Measurements from ENCODE around the gene RCVRN.

DNA sequence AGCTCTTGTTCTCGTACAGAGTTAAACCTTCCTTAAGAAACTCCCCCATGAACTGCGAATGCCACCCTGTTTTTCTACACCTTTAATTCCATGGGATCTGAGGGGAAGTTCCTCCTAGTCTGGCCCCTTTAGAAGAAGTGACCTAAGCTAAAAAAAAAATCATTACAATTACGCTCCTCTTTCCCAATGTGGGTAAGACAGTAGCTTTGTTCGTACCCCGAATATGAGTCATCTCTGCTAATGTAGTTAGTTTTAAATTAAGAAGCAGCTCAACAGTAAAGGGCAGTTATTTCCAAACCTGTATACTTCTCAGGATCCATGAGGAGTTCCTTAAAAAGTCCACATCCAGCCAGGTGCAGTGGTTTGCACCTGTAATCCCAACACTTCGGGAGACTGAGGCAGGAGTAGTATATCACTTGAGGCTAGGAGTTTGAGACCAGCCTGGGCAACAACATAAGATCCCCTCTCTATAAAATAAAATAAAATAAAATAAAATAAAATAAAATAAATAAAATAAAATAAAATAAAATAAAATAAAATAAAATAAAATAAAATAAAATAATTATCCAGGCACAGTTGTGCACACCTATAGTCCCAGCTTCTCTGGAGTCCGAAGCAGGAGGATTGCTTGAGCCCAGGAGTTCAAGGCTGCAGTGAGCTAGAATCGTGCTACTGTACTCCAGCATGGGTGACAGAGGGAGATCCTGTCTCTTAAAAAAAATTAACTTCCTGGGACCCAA, 26.1 kb downstream of the RCVRN start:
- no peak for TF ChIP-seq POLR2A (IDR thresholded peaks at IDR 0.05)
- TF ChIP-seq, protein P1, sequence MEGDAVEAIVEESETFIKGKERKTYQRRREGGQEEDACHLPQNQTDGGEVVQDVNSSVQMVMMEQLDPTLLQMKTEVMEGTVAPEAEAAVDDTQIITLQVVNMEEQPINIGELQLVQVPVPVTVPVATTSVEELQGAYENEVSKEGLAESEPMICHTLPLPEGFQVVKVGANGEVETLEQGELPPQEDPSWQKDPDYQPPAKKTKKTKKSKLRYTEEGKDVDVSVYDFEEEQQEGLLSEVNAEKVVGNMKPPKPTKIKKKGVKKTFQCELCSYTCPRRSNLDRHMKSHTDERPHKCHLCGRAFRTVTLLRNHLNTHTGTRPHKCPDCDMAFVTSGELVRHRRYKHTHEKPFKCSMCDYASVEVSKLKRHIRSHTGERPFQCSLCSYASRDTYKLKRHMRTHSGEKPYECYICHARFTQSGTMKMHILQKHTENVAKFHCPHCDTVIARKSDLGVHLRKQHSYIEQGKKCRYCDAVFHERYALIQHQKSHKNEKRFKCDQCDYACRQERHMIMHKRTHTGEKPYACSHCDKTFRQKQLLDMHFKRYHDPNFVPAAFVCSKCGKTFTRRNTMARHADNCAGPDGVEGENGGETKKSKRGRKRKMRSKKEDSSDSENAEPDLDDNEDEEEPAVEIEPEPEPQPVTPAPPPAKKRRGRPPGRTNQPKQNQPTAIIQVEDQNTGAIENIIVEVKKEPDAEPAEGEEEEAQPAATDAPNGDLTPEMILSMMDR (IDR thresholded peaks at IDR 0.05), result no peak

All from lower leg skin (tissue), 3 donors.